HepG2 (cell line): ENCODE results near the gene TIMM44. TPM values are rescaled to one million over a fixed set of nuclear protein-coding genes. Genes with fewer than 3 reads are reported as not detected.

Experiments used
- ATAC-seq: fragments of 200-7000 bp; cut with Tn5 transposase; 3 replicates; pipeline ENCODE4 v1.9.1; 2020; ENCODE audit warnings: mild to moderate bottlenecking, moderate library complexity
- BruUV-seq: library from RNA; stranded (reverse); fragments of 400-500 nt; replicated peaks from 2 replicates; lab custom pipeline; 2021; lab: Mats Ljungman, UMichigan
- CTCF ChIA-PET: fragments of 300-600 bp; formaldehyde crosslinking; extraction: SDS; loops from one replicate; lab custom pipeline; 2021; ENCODE audit warnings: low total read pairs, inconsistent platforms, low intra/inter-chr PET ratio; lab: Yijun Ruan, JAX
- POLR2A ChIA-PET: fragments of 350-600 bp; sonication (Branson Sonifier 250); formaldehyde crosslinking; loops from one replicate; lab custom pipeline; 2020; ENCODE audit warnings: antibody characterized with exemption, inconsistent platforms; lab: Yijun Ruan, JAX
- DNase-seq: peaks from one replicate; pipeline ENCODE4 v3.0.0-alpha.2; 2015; ENCODE audit warnings: low spot score
- FAIRE-seq: peaks from 3 replicates; lab custom pipeline; 2011; peaks lifted over from hg19 to GRCh38; lab: Jason Lieb, UNC
- H2AFZ ChIP-seq: one replicate; pipeline ENCODE4 v1.6.1; 2011; ENCODE audit warnings: low read length, inconsistent platforms
- H3K27ac ChIP-seq: fragments of 300-600 bp; 3 replicates; pipeline ENCODE4 v1.8.0; 2011; ENCODE audit warnings: mixed run types, mild to moderate bottlenecking, mixed read lengths, low read length, inconsistent platforms; ENCODE audit not compliant: insufficient read depth; ENCODE audit errors: extremely low read length
- H3K27me3 ChIP-seq, 2 experiments: fragments of 200-600 bp in 1 of 2; 2 replicates in 1 of 2; 3 replicates in 1 of 2; pipeline versions ENCODE4 v1.6.0 to v1.8.0; 2011; ENCODE audit warnings: low read length in 2 of 2, mild to moderate bottlenecking in 2 of 2, moderate library complexity in 2 of 2, inconsistent platforms in 1 of 2; ENCODE audit not compliant: insufficient read depth in 2 of 2, control insufficient read depth in 1 of 2
- H3K36me3 ChIP-seq, 2 experiments: fragments of 200-600 bp in 1 of 2; replicated peaks in 1 of 2; 2 replicates in 1 of 2; 3 replicates in 1 of 2; pipeline versions ENCODE4 v1.5.1 to v1.8.0; 2011; ENCODE audit warnings: low read length in 2 of 2, inconsistent platforms in 1 of 2; ENCODE audit not compliant: insufficient read depth in 2 of 2, control insufficient read depth in 1 of 2
- H3K4me1 ChIP-seq: 2 replicates; pipeline ENCODE4 v1.5.1; 2012; ENCODE audit warnings: low read length, inconsistent platforms; ENCODE audit not compliant: insufficient read depth
- H3K4me2 ChIP-seq: 2 replicates; pipeline ENCODE4 v1.6.0; 2011; ENCODE audit warnings: low read depth, low read length, inconsistent platforms
- H3K4me3 ChIP-seq, 3 experiments: fragments of 200-600 bp in 1 of 3; sonication (generic), shearing (Covaris generic) in 1 of 3; replicated peaks in 1 of 3; 2 replicates each; pipeline ENCODE4 v1.5.1; 2011 to 2016; ENCODE audit warnings: low read length in 3 of 3, inconsistent platforms in 2 of 3, low read depth in 2 of 3, mild to moderate bottlenecking in 2 of 3, control low read depth in 1 of 3, mixed read lengths in 1 of 3; ENCODE audit not compliant: insufficient read depth in 1 of 3
- H3K79me2 ChIP-seq: one replicate; pipeline ENCODE4 v1.6.1; 2011; ENCODE audit warnings: low read length, inconsistent platforms; ENCODE audit not compliant: insufficient read depth
- H3K9ac ChIP-seq: 2 replicates; pipeline ENCODE4 v1.6.0; 2011; ENCODE audit warnings: mild to moderate bottlenecking, low read depth, low read length, inconsistent platforms; ENCODE audit not compliant: insufficient read depth
- H3K9me3 ChIP-seq: 2 replicates; pipeline ENCODE4 v1.5.1; 2012; ENCODE audit warnings: mild to moderate bottlenecking, low read length
- H4K20me1 ChIP-seq: 2 replicates; pipeline ENCODE4 v1.6.0; 2011; ENCODE audit warnings: inconsistent platforms, mild to moderate bottlenecking, low read length, moderate library complexity; ENCODE audit not compliant: insufficient read depth
- ERF ChIP-seq: IDR thresholded peaks from 2 replicates; pipeline ENCODE4 v1.6.1; 2018; ENCODE audit warnings: missing biosample characterization, missing genetic modification reagents
- GABPA ChIP-seq, 2 experiments: IDR thresholded peaks; 2 replicates each; pipeline ENCODE4 v1.6.1; 2011 to 2016; ENCODE audit warnings: low read depth in 2 of 2, low read length in 1 of 2, missing biosample characterization in 1 of 2, missing genetic modification characterization in 1 of 2
- HNRNPH1 ChIP-seq: fragments of 200-400 bp; formaldehyde crosslinking; optimal IDR thresholded peaks from 2 replicates; pipeline ENCODE3; 2017; ENCODE audit warnings: mild to moderate bottlenecking, low read depth, low read length
- KDM6A ChIP-seq: IDR thresholded peaks from 2 replicates; pipeline ENCODE4 v1.6.1; 2016; ENCODE audit warnings: low read depth
- MAFF ChIP-seq: IDR thresholded peaks from 2 replicates; pipeline ENCODE4 v1.6.1; 2011; ENCODE audit warnings: low read depth, low read length, improper control_type of control experiment
- PCBP1 ChIP-seq: fragments of 200-400 bp; formaldehyde crosslinking; IDR thresholded peaks from 2 replicates; pipeline ENCODE4 v1.6.1; 2017; ENCODE audit warnings: mild to moderate bottlenecking, low read depth, low read length, borderline replicate concordance
- PTBP1 ChIP-seq: fragments of 200-400 bp; formaldehyde crosslinking; IDR thresholded peaks from 2 replicates; pipeline ENCODE4 v1.6.1; 2018; ENCODE audit warnings: low read length, low read depth; ENCODE audit not compliant: poor library complexity, severe bottlenecking
- RERE ChIP-seq: IDR thresholded peaks from 2 replicates; pipeline ENCODE4 v1.6.1; 2016; ENCODE audit warnings: low read depth, missing genetic modification reagents, missing compliant biosample characterization
- SOX6 ChIP-seq, 2 experiments: fragments of 450-650 bp in 1 of 2; sonication (generic) in 1 of 2; formaldehyde crosslinking in 1 of 2; IDR thresholded peaks; 2 replicates each; pipeline versions ENCODE4 v1.4.0 to v1.6.1; 2017 to 2020; ENCODE audit warnings: antibody characterized with exemption in 1 of 2, mild to moderate bottlenecking in 1 of 2, missing genetic modification reagents in 1 of 2
- SRY ChIP-seq: sonication (generic); formaldehyde crosslinking; IDR thresholded peaks from 2 replicates; pipeline ENCODE4 v1.8.0; 2022; ENCODE audit warnings: mild to moderate bottlenecking, missing genetic modification reagents
- STAG1 ChIP-seq: sonication (generic); formaldehyde crosslinking; IDR thresholded peaks from 2 replicates; pipeline ENCODE4 v1.4.0; 2020; ENCODE audit warnings: missing genetic modification reagents
- ZNF589 ChIP-seq: sonication (generic); formaldehyde crosslinking; conservative IDR thresholded peaks from 2 replicates; pipeline ENCODE4 v1.8.0; 2022; ENCODE audit warnings: mild to moderate bottlenecking, moderate library complexity, missing genetic modification reagents
- ZNF770 ChIP-seq: sonication (generic); formaldehyde crosslinking; IDR thresholded peaks from 2 replicates; pipeline ENCODE4 v1.5.0; 2020; ENCODE audit warnings: mild to moderate bottlenecking, missing genetic modification reagents
- ZNF790 ChIP-seq: sonication (generic); formaldehyde crosslinking; IDR thresholded peaks from 2 replicates; pipeline ENCODE4 v1.8.0; 2022; ENCODE audit warnings: missing genetic modification reagents, mild to moderate bottlenecking, borderline replicate concordance
- WGBS: methylation state at CpG from one replicate; pipeline ENCODE4 v1.1.6; 2017; ENCODE audit warnings: low lambda C conversion rate; 5-methylcytosine and 5-hydroxymethylcytosine counted together
- in situ Hi-C: cut with HindIII; loops from 2 replicates; pipeline ENCODE4 v1.10.0; 2017; ENCODE audit warnings: low pct_unique_long_range_greater_than_20kb; ENCODE audit not compliant: extremely low pct_ligation_motif_present
- intact Hi-C: fragments of 100-400 bp; cut with micrococcal nuclease; formaldehyde crosslinking; loops from one replicate; pipeline ENCODE4 v1.10.0; 2022; ENCODE audit not compliant: unreplicated experiment
- polyA plus RNA-seq, 8 experiments: library from polyadenylated mRNA; depleted of rRNA in 3 of 8; stranded (reverse) in 7 of 8; unstranded in 1 of 8; fragments of >200 nt; fragmentation: Illumina TruSeq in 4 of 8; extraction: Trizol in 4 of 8; gene quantifications; 2 replicates each; pipeline versions ENCODE4 v1.2.1 to v1.2.3, GENCODE V29; 2011 to 2016; ENCODE audit warnings: low read depth in 4 of 8, missing spikeins in 1 of 8, mixed read lengths in 1 of 8; ENCODE audit not compliant: insufficient read depth in 1 of 8
- total RNA-seq, 5 experiments: library from RNA; depleted of rRNA; stranded (reverse); fragments of >200 nt; fragmentation: Illumina TruSeq; extraction: Trizol; gene quantifications; 2 replicates each; pipeline ENCODE4 v1.2.3, GENCODE V29; 2016; ENCODE audit warnings: low read depth in 1 of 5

Gene TIMM44
- total and polyA plus RNA-seq, 2 of the 13 experiments (the other 11 are each of a cell fraction or from before 2014, with no cell fraction given): 42.9 to 72.6 TPM

GRCh38 chr19:7915250-7916102 lies 28.0 kb downstream of the TIMM44 start:
- CTCF ChIA-PET: no interaction called here
- H3K4me3 ChIP-seq: peak overlapping the region; percentile 40 to 70 (median 57); a peak in 4 of 6 replicates
- TF ChIP-seq ZNF790: 0 out of 2 replicates have a peak, but pooled peaks have one; percentile 5
- TF ChIP-seq STAG1 (CRISPR knock-in tag): no peak
- no peak for TF ChIP-seq RERE (CRISPR knock-in tag)
- peak; percentile 91 for TF ChIP-seq ZNF770 (CRISPR knock-in tag)
- no peak for TF ChIP-seq KDM6A (CRISPR knock-in tag)
- no peak for TF ChIP-seq SOX6 (IDR thresholded peaks at IDR 0.05)
- no peak for TF ChIP-seq SOX6 (CRISPR knock-in tag; IDR thresholded peaks at IDR 0.05)
- TF ChIP-seq MAFF: no peak
- no peak for TF ChIP-seq ZNF589 (CRISPR knock-in tag)
- TF ChIP-seq SRY (CRISPR knock-in tag): no peak
- 0 out of 2 replicates have a peak, but pooled peaks have one; percentile 11 for TF ChIP-seq PCBP1
- no peak for TF ChIP-seq ERF
- TF ChIP-seq GABPA (IDR thresholded peaks at IDR 0.05; ENCODE audit: low read depth, low read length): no peak
- TF ChIP-seq GABPA (CRISPR knock-in tag; IDR thresholded peaks at IDR 0.05; ENCODE audit: low read depth): no peak
- TF ChIP-seq PTBP1: no peak
- TF ChIP-seq HNRNPH1: no peak

More at GRCh38 chr19:7915250-7916102, 28.0 kb downstream of the TIMM44 start:
- Histone ChIP-seq H3K36me3 (peaks cover 4 to 13% of the 10 kb centered on the region in 2 experiments; a peak in 3 of 5 replicates), H3K4me2 (peak overlapping the region; percentile 89), H3K9ac (peak overlapping the region; percentile 52), H2AFZ (no peak overlapping the region), H4K20me1 (no peaks in the 10 kb centered on the region), H3K4me1 (peaks cover 33% of the 10 kb centered on the region), H3K27ac (no peak overlapping the region), H3K27me3 (no peaks in the 10 kb centered on the region; a peak in 1 of 5 replicates), H3K79me2 (no peaks in the 10 kb centered on the region), H3K9me3 (no peaks in the 10 kb centered on the region)
- DNase-seq (no peak), FAIRE-seq (no peak), ATAC-seq (no peak)
- in situ Hi-C loops: no loop called here
- POLR2A ChIA-PET: interaction anchor here (1.1 to 6.4 kb wide), 3 partner anchors 9 to 28 kb away, joined by 3 to 83 read pairs (median 4); partner anchors contain the start of gene MAP2K7
- intact Hi-C loops: no loop called here
- WGBS: 68% methylated on average over 17 of the region's 24 CpGs
- no TSS peak for BruUV-seq
